HG03095 (cell line): ENCODE measurements around the gene OR1S2.
"Not testable (repeated sequence)": the region's sequence is repeated elsewhere in the genome, so short reads cannot be mapped to it uniquely, and the experiment has no call there.

Source experiments
- ATAC-seq: cut with Tn5 transposase; IDR thresholded peaks from one replicate; pipeline ENCODE4 v1.9.1; 2021; ENCODE audit warnings: moderate library complexity; ENCODE audit not compliant: unreplicated experiment

The OR1S2 gene

GRCh38 chr11:58204042-58204441 is at the start of gene OR1S2:
OR1S2 (minus strand) TSS chr11:58204142; CDS start chr11:58204142, 0 bp downstream.
- ATAC-seq, result no peak

DNA sequence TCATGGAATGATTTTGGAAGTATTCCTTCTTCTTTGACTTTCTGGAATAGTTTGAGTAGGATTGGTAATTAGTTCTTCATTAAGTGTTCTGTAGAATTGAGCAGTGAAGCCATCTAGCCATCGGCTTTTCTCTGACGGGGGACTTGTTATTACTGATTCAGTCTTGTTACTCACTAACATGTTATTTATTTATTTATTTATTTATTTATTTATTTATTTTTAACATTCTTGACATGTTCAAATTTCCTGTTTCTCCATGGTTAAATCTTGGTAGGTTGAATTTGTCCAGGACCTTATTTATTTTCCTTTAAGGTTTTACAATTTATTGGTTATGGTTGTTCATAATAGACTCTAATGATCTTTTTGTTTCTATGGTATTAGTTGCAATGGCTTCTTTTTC is 40.0 kb upstream of the OR1S2 start:
- no peak for ATAC-seq

DNA sequence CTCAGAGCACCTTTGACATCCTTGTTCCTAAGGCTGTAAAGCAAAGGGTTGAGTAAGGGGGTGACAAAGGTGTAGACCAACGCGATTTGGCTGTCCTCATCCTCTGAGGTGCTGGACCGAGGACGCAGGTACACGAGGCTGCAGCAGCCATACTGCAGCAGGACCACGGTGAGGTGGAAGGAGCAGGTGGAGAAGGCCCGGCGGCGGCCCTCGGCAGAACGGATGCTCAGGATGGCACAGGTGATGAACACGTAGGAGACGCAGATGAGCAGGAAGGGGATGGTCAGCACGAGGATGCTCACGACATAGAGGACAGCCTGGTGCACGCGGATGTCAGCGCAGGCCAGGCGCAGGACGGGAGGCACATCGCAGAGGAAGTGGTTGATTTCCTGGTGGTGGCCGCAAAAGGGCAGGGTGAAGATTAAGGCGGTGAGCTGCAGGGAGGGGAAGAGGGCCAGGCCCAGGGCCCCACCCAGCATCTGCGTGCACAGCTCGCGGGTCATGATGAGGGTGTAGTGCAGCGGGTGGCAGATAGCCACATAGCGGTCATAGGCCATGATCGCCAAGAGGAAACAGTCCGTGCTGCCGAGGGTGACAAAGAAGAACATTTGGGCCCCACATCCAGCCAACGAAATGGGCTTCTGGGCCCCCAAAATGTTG is 24.1 kb upstream of the OR1S2 start:
- ATAC-seq, result no peak

GRCh38 chr11:58222721-58223120 is 18.8 kb upstream of the OR1S2 start:
- ATAC-seq, result no peak

- no peak for ATAC-seq
Observed at GRCh38 chr11:58216476-58216875, 12.5 kb upstream of the OR1S2 start.

DNA sequence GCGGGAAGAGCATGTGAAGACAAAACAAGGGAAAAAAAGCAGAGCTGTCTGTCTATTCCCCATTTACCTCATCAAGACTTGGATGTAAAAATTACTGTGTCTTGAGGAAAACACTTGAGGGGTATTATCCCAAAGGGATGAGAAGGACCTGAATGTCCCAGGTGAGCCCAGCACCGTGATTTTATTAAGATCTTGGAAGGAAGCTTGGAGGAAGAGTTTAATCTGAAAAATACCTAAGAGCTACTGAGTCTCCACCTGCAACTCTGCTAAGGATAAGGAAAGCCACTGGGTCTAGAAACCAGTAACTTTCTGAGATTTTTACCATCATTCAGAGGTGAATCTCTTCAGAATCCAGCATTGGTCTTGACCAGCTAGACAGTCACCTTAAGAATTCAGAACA is 8.5 kb upstream of the OR1S2 start, which contains the start of gene OR1S1:
OR1S1 (plus strand) TSS at position 301 of the 400 bp plus-strand sequence.
- ATAC-seq, result not testable (repeated sequence)

- ATAC-seq, result no peak
Observed at GRCh38 chr11:58199271-58199670, 4.7 kb downstream of the OR1S2 start.

DNA sequence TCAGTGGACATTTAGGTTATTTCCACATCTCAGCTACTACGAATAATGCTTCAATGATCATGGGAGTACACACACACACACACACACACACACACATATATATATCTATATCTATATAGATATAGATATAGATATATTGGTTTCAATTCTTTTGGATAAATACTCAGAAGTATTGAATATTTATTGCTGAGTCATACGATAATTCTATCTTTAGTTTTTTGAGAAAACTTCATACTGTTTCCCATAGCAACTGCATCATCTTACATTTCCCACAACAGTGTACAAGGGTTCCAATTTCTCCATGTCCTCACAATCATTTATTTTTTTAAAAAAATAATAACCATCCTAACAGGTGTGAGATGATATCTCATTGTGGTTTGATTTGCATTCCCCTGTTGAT is 8.0 kb downstream of the OR1S2 start:
- ATAC-seq, result no peak

DNA sequence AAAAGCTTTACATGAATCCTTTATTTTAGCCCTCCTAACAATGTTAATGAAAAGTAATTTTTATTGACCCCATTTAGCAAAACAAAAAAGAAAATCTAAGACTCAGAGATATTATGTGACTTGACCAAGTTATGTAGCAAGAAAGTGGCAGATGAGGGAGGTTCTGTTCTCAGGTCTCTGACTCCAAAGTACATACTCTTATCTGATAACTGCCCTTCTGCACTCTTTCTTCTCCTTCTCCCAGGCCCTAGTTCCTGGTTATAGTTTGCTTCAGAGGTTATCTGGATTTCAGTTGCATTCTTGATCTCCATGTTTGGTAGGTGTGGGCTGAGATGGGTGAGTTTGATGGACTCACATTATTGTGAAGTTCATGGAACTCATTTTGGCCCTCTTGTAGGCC is 10.6 kb downstream of the OR1S2 start:
- no peak for ATAC-seq

DNA sequence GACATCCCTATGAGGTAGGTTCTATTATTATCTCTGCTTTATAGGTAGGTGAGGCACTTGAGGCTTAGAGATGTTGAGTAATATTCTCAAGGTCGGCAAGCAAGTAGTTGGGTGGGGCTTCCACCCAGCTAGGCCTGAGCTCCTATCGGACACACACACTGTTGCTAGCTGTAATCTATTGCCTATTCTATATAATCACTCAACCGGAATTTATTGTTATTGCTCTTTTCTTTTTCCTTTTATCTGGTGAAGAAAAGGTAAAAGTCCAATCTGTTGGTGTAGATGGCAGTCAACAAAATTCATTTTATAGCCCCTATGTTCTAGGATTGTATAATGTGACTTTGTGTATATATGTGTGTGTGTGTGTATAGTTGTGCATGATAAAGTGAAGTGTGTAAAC is 11.7 kb downstream of the OR1S2 start:
- ATAC-seq, result no peak

DNA sequence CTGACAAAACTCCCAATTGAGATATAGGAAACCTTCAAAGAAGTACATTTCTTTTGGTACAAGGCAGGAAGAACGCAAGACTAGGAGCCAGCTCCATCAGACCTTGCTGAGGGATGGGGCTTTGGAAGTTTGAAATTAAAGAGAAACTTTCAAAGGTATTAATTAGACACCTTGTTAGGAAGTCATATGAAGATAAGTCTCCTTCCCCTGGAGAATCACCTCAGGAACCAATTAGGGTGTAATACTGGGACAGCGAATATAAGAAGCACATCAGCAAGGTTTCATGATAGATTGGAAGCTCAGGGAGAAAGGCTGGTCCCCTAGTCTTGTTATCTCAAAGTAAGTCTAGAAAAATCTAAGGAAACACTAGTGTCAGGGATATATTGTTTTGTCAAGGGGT is 15.2 kb downstream of the OR1S2 start, which contains the start of gene OR9Q2:
OR9Q2 (plus strand) TSS at position 301 of the 400 bp plus-strand sequence. CDS start 1,421 bp downstream, outside the sequence.
- ATAC-seq, result no peak

DNA sequence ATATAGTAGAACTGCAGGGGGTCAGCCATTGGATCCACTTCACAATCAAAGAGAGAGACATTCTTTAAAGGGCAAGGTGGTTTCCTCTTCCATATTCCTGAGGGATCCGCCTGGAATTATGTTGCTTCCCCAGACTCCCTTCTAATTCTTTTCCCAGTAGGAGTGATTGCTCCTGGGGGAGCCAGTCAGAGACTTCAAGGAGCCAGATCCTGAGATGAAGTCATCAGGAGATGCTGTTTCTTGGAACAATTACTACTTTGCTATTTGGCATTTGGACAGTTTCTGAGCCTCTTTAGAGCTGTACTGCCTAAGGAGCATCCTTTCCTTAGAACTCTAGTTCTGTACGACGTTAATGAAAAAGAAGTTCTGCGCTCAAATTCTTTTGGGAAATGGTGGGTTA is 17.0 kb downstream of the OR1S2 start:
- ATAC-seq, result no peak

- no peak for ATAC-seq
Observed at GRCh38 chr11:58179648-58180047, 24.3 kb downstream of the OR1S2 start.

GRCh38 chr11:58178444-58178843 is 25.5 kb downstream of the OR1S2 start:
- no peak for ATAC-seq

DNA sequence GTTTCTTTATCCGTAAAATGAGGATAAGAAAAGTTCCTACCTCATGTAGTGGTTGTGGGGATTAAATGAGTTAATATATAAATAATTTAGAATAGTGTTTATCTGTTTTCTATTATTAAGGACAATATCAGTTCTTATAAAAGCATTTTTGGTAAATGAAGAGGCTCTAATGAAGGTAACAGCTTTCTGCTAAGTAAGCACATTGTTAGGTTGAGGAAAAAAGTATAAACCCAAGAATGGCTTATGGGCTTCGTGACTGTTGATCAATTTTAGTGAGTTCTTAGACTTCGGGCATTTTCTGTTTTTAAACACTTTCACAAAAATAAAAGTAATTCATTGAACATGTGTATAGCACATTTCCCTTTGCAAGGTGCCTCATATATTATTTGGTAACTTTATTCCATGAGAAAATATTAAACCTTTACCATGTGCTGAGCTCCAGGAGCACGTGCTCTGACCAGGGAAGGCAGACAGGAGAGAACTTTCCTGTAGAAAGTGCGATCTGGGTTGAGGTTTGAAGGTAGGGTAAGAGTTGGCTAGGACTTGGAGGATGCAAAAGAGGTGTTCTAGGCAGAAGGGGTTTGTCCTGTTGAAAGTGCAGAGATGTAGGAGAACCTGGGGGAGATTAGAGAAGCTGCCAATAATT is 26.4 kb downstream of the OR1S2 start:
- no peak for ATAC-seq

GRCh38 chr11:58165504-58166106 is 38.3 kb downstream of the OR1S2 start:
- no peak for ATAC-seq

GRCh38 chr11:58164990-58165389 is 39.0 kb downstream of the OR1S2 start:
- no peak for ATAC-seq

DNA sequence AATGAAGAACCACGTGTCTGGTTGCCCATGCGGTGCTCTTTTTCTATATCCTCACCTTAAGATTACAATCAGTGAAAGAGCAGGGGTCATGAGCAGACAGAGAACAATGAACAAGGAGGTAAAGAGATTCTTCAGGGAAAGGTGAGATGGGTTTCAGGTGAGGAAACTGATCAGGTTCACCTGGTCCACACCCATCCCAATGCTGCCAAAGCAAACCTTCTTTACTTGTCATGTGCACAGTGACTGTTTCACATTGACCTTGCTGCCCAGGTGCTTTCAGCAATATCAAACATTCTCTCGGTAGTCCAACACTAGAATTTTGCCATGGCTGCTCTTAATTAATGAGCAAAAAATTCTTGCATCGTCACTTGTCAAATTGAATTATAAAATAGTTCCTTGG is 39.6 kb downstream of the OR1S2 start:
- no peak for ATAC-seq
